Keratinocyte (primary cell): Measurements from ENCODE around the gene NXT1. TPM values are rescaled to one million over a fixed set of nuclear protein-coding genes. Genes with fewer than 3 reads are reported as not detected.

Experiments used
- DNase-seq: peaks from one replicate; pipeline ENCODE4 v3.0.0-alpha.2; 2011; ENCODE audit warnings: low read depth, missing footprints, low spot score
- FAIRE-seq: peaks from 2 replicates; lab custom pipeline; 2011; peaks lifted over from hg19 to GRCh38; lab: Jason Lieb, UNC
- H2AFZ ChIP-seq: 2 replicates; pipeline ENCODE4 v1.6.0; 2012; ENCODE audit warnings: low read length, control low read depth, inconsistent platforms; ENCODE audit not compliant: control insufficient read depth
- H3K27ac ChIP-seq: 2 replicates; pipeline ENCODE4 v1.5.1; 2011; ENCODE audit warnings: low read length; ENCODE audit not compliant: control insufficient read depth, insufficient read depth
- H3K27me3 ChIP-seq: 3 replicates; pipeline ENCODE4 v1.6.0; 2011; ENCODE audit warnings: low read length; ENCODE audit not compliant: control insufficient read depth, insufficient read depth; ENCODE audit errors: extremely low read depth
- H3K36me3 ChIP-seq, 2 experiments: 2 replicates in 1 of 2; 3 replicates in 1 of 2; pipeline ENCODE4 v1.5.1; 2011; ENCODE audit warnings: low read length in 2 of 2, mild to moderate bottlenecking in 1 of 2; ENCODE audit not compliant: control insufficient read depth in 2 of 2, insufficient read depth in 2 of 2; ENCODE audit errors: extremely low read depth in 1 of 2
- H3K4me1 ChIP-seq: 3 replicates; pipeline ENCODE4 v1.5.1; 2011; ENCODE audit warnings: low read length; ENCODE audit not compliant: control insufficient read depth, insufficient read depth; ENCODE audit errors: extremely low read depth
- H3K4me2 ChIP-seq: 3 replicates; pipeline ENCODE4 v1.6.0; 2011; ENCODE audit warnings: low read depth, low read length; ENCODE audit not compliant: control insufficient read depth, insufficient read depth; ENCODE audit errors: extremely low read depth
- H3K4me3 ChIP-seq, 3 experiments: fragments of 200-600 bp in 1 of 3; sonication (generic) in 1 of 3; 2 replicates in 2 of 3; 3 replicates in 1 of 3; pipeline ENCODE4 v1.5.1; 2011 to 2016; ENCODE audit warnings: low read length in 3 of 3, mild to moderate bottlenecking in 3 of 3, control low read depth in 2 of 3, inconsistent platforms in 1 of 3, low read depth in 1 of 3, mixed read lengths in 1 of 3, mixed run types in 1 of 3, moderate library complexity in 1 of 3; ENCODE audit not compliant: control insufficient read depth in 2 of 3, insufficient read depth in 2 of 3; ENCODE audit errors: extremely low read depth in 1 of 3
- H3K79me2 ChIP-seq: 2 replicates; pipeline ENCODE4 v1.6.0; 2012; ENCODE audit warnings: low read length; ENCODE audit not compliant: control insufficient read depth, insufficient read depth
- H3K9ac ChIP-seq: 3 replicates; pipeline ENCODE4 v1.6.0; 2011; ENCODE audit warnings: low read length; ENCODE audit not compliant: control insufficient read depth, insufficient read depth; ENCODE audit errors: extremely low read depth
- H3K9me1 ChIP-seq: 3 replicates; pipeline ENCODE4 v1.6.0; 2011; ENCODE audit warnings: low read length; ENCODE audit not compliant: control insufficient read depth, insufficient read depth; ENCODE audit errors: extremely low read depth
- H3K9me3 ChIP-seq: 2 replicates; pipeline ENCODE4 v1.5.1; 2012; ENCODE audit warnings: low read depth, low read length; ENCODE audit not compliant: control insufficient read depth
- H4K20me1 ChIP-seq: 3 replicates; pipeline ENCODE4 v1.6.0; 2011; ENCODE audit warnings: low read length; ENCODE audit not compliant: control insufficient read depth, insufficient read depth; ENCODE audit errors: extremely low read depth
- EZH2 ChIP-seq: IDR thresholded peaks from one replicate; pipeline ENCODE4 v1.6.1; 2012; ENCODE audit warnings: inconsistent platforms, mild to moderate bottlenecking, low read length, moderate library complexity
- dilution Hi-C: fragments of 300-500 bp; cut with MboI; formaldehyde crosslinking; loops from one replicate; pipeline ENCODE4 v1.7.0; 2020; ENCODE audit warnings: low sequenced_read_pairs; ENCODE audit not compliant: extremely low pct_ligation_motif_present
- polyA plus RNA-seq, 5 experiments: library from polyadenylated mRNA; depleted of rRNA in 3 of 5; stranded (reverse) in 3 of 5; stranded (forward) in 1 of 5; unstranded in 1 of 5; fragments of >200 nt; gene quantifications; 1 replicate in 1 of 5; 2 replicates in 3 of 5; 3 replicates in 1 of 5; pipeline versions ENCODE4 v1.2.1 to v1.2.3, GENCODE V29; 2011 to 2012; ENCODE audit warnings: missing spikeins in 2 of 5, low read depth in 1 of 5, low replicate concordance in 1 of 5
- TF ChIP-seq, protein P1 (sequence below), 3 experiments: IDR thresholded peaks in 1 of 3; conservative IDR thresholded peaks in 1 of 3; optimal IDR thresholded peaks in 1 of 3; 2 replicates in 2 of 3; 3 replicates in 1 of 3; pipeline versions ENCODE3 to v1.5.1; 2011; ENCODE audit warnings: low read length in 3 of 3, mild to moderate bottlenecking in 3 of 3, moderate library complexity in 2 of 3, control low read depth in 1 of 3, inconsistent platforms in 1 of 3; ENCODE audit not compliant: insufficient read depth in 2 of 3; ENCODE audit errors: extremely low read depth in 1 of 3

Gene NXT1
- polyA plus RNA-seq, 1 donor (not counting 4 experiments of a cell fraction or from before 2014, with no cell fraction given) = 25.8 TPM

DNA sequence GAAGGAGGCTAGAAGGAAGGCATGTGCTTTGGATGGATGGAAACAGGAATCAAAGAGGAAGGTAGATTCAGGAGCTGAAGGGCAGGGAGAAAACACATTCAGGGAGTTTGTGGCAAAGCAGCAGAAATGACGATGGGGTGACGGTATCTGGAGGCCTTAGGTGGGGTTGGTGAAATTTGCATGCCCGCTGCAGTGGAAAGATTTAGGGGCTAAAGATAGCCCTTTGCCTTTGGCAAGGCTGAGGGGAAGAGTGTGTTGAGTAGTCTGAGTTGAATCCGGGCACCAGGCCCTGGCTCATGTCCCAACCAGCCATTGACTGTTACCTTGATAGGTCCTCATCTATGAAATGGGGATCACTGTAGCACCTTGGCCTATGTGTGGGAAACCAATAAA, 12.7 kb downstream of the NXT1 start:
- Histone ChIP-seq H3K36me3 (peaks cover 5 to 21% of the 10 kb centered on the region in 2 experiments), H3K9me3 (no peaks in the 10 kb centered on the region), H2AFZ (no peak overlapping the region), H3K27ac (no peak overlapping the region), H3K9me1 (no peaks in the 10 kb centered on the region), H3K4me3 (peak overlapping the region; percentile 82 to 87 (median 86)), H4K20me1 (peaks cover 8% of the 10 kb centered on the region), H3K27me3 (no peaks in the 10 kb centered on the region), H3K9ac (peak overlapping the region; percentile 81), H3K79me2 (peaks cover 50% of the 10 kb centered on the region), H3K4me1 (peaks cover 39% of the 10 kb centered on the region), H3K4me2 (peak overlapping the region; percentile 92)
- FAIRE-seq (no peak), DNase-seq (no peak)
- TF ChIP-seq, protein P1, sequence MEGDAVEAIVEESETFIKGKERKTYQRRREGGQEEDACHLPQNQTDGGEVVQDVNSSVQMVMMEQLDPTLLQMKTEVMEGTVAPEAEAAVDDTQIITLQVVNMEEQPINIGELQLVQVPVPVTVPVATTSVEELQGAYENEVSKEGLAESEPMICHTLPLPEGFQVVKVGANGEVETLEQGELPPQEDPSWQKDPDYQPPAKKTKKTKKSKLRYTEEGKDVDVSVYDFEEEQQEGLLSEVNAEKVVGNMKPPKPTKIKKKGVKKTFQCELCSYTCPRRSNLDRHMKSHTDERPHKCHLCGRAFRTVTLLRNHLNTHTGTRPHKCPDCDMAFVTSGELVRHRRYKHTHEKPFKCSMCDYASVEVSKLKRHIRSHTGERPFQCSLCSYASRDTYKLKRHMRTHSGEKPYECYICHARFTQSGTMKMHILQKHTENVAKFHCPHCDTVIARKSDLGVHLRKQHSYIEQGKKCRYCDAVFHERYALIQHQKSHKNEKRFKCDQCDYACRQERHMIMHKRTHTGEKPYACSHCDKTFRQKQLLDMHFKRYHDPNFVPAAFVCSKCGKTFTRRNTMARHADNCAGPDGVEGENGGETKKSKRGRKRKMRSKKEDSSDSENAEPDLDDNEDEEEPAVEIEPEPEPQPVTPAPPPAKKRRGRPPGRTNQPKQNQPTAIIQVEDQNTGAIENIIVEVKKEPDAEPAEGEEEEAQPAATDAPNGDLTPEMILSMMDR (optimal IDR thresholded peaks at IDR 0.05 in 1 of 3, IDR thresholded peaks at IDR 0.05 in 1 of 3, conservative IDR thresholded peaks at IDR 0.05 in 1 of 3; ENCODE audit: extremely low read depth in 1 of 3, insufficient read depth in 2 of 3, low read length in 3 of 3) = no peak
- dilution Hi-C loops = no loop called here

DNA sequence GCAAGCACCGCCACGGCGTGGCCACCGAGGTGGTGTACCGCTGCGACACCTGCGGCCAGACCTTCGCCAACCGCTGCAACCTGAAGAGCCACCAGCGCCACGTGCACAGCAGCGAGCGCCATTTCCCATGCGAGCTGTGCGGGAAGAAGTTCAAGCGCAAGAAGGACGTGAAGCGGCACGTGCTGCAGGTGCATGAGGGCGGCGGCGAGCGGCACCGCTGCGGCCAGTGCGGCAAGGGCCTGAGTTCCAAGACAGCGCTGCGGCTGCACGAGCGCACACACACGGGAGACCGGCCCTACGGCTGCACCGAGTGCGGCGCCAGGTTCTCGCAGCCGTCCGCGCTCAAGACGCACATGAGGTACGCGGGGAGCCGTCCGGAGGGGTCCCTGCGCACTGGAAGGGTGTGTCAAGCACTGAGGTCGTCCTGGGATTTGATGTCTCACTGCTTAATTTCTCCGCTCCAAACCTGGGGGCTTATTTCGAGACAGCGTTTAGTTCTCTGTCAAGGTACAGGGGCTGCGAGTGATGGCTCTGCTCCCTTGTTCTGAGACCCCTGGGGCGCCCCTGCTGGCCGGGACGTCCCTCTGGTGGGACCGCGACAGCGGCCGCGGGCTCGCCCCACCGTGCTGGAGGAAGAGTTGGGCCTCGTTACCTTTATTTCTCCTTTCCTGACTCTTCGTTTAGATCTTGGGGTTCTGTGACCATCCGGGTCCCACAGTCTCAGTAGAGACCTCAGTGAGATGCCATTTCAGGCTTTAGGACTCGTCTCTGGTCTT, 15.0 kb downstream of the NXT1 start:
- no peaks in the 10 kb centered on the region for H3K9me3 ChIP-seq
- TF ChIP-seq, protein P1 (optimal IDR thresholded peaks at IDR 0.05 in 1 of 3, IDR thresholded peaks at IDR 0.05 in 1 of 3, conservative IDR thresholded peaks at IDR 0.05 in 1 of 3; ENCODE audit: extremely low read depth in 1 of 3, insufficient read depth in 2 of 3, low read length in 3 of 3) = no peak
- no peak for TF ChIP-seq EZH2
- no peaks in the 10 kb centered on the region for H3K9me1 ChIP-seq
- H4K20me1 ChIP-seq = peaks cover 8% of the 10 kb centered on the region
- H3K36me3 ChIP-seq = peaks cover 13 to 43% of the 10 kb centered on the region in 2 experiments
- FAIRE-seq (no peak), DNase-seq (no peak)
- H3K4me3 ChIP-seq = no peak overlapping the region
- H3K9ac ChIP-seq = no peak overlapping the region
- no peak overlapping the region for H2AFZ ChIP-seq
- H3K4me1 ChIP-seq = peaks cover 33% of the 10 kb centered on the region
- peaks cover 59% of the 10 kb centered on the region for H3K79me2 ChIP-seq
- dilution Hi-C loops = no loop called here
- no peak overlapping the region for H3K4me2 ChIP-seq
- no peaks in the 10 kb centered on the region for H3K27me3 ChIP-seq
- peak overlapping the region; percentile 10 for H3K27ac ChIP-seq
